B cell (primary cell): ENCODE data around the gene TNNI3. TPM values are rescaled to one million over a fixed set of nuclear protein-coding genes. Genes with fewer than 3 reads are reported as not detected.

Experiments used
- ATAC-seq: fragments of 200-7000 bp; cut with Tn5 transposase; one replicate; pipeline ENCODE4 v1.10.0; 2021; ENCODE audit warnings: low read depth, mild to moderate bottlenecking, moderate number of reproducible peaks, moderate library complexity
- CTCF ChIA-PET: fragments of 350-600 bp; sonication (Branson Sonifier 250); formaldehyde crosslinking; loops from one replicate; lab custom pipeline; 2021; ENCODE audit warnings: antibody characterized with exemption, inconsistent platforms; lab: Charles Lee
- POLR2A ChIA-PET: fragments of 350-600 bp; sonication (Branson Sonifier 250); formaldehyde crosslinking; loops from one replicate; lab custom pipeline; 2021; ENCODE audit warnings: antibody characterized with exemption; lab: Charles Lee
- DNase-seq: peaks from one replicate; pipeline ENCODE4 v3.0.0; 2013
- H2AFZ ChIP-seq: 2 replicates; pipeline ENCODE4 v1.6.1; 2012; ENCODE audit warnings: mild to moderate bottlenecking, low read depth, low read length; ENCODE audit not compliant: insufficient read depth, poor library complexity, severe bottlenecking
- H3K27ac ChIP-seq, 2 donors: 1 replicate in 1 of 2; 2 replicates in 1 of 2; pipeline ENCODE4 v1.5.1; 2012 to 2013; ENCODE audit warnings: low read length in 2 of 2, mild to moderate bottlenecking in 2 of 2, moderate library complexity in 1 of 2
- H3K27me3 ChIP-seq, 4 experiments: fragments of 200-600 bp in 1 of 4; sonication (generic) in 1 of 4; replicated peaks in 1 of 4; 1 replicate in 2 of 4; 2 replicates in 2 of 4; pipeline versions ENCODE4 v1.6.1 to v1.7.0; 2013 to 2016; ENCODE audit warnings: low read length in 3 of 4, mild to moderate bottlenecking in 2 of 4, mixed read lengths in 1 of 4, moderate library complexity in 1 of 4; ENCODE audit not compliant: insufficient read depth in 4 of 4, control insufficient read depth in 3 of 4; ENCODE audit errors: control extremely low read depth in 1 of 4
- H3K36me3 ChIP-seq, 2 experiments: replicated peaks in 1 of 2; 1 replicate in 1 of 2; 2 replicates in 1 of 2; pipeline versions ENCODE4 v1.6.1 to v1.7.1; 2013; ENCODE audit warnings: low read length in 1 of 2; ENCODE audit not compliant: insufficient read depth in 2 of 2, control insufficient read depth in 1 of 2; ENCODE audit errors: control extremely low read depth in 1 of 2, extremely low read depth in 1 of 2
- H3K4me1 ChIP-seq, 2 donors: fragments of 200-600 bp in 1 of 2; sonication (generic) in 1 of 2; 1 replicate in 1 of 2; 2 replicates in 1 of 2; pipeline versions ENCODE4 v1.5.1 to v1.6.1; 2013 to 2017; ENCODE audit warnings: low read length in 2 of 2; ENCODE audit not compliant: control insufficient read depth in 2 of 2, insufficient read depth in 2 of 2
- H3K4me2 ChIP-seq: replicated peaks from 2 replicates; pipeline ENCODE3; 2012; ENCODE audit warnings: mild to moderate bottlenecking, low read depth, low read length; ENCODE audit not compliant: poor library complexity, severe bottlenecking
- H3K4me3 ChIP-seq, 5 experiments: fragments of 200-600 bp in 1 of 5; sonication (generic) in 1 of 5; 1 replicate in 3 of 5; 2 replicates in 2 of 5; pipeline versions ENCODE4 v1.5.1 to v1.7.0; 2011 to 2016; ENCODE audit warnings: low read length in 4 of 5, mild to moderate bottlenecking in 4 of 5, low read depth in 2 of 5, control low read depth in 1 of 5, moderate library complexity in 1 of 5; ENCODE audit not compliant: insufficient read depth in 1 of 5; ENCODE audit errors: control extremely low read depth in 1 of 5, extremely low read depth in 1 of 5
- H3K79me2 ChIP-seq: fragments of 200-600 bp; sonication (generic); one replicate; pipeline ENCODE4 v1.6.0; 2016; ENCODE audit warnings: low read length; ENCODE audit not compliant: control insufficient read depth, insufficient read depth
- H3K9ac ChIP-seq: fragments of 200-600 bp; sonication (generic); 2 replicates; pipeline ENCODE4 v1.6.1; 2017; ENCODE audit warnings: mild to moderate bottlenecking, low read length, moderate library complexity
- H3K9me3 ChIP-seq, 3 donors: one replicate each; pipeline versions ENCODE4 v1.6.1 to v1.7.1; 2013; ENCODE audit warnings: low read length in 2 of 3; ENCODE audit not compliant: control insufficient read depth in 2 of 3, insufficient read depth in 1 of 3; ENCODE audit errors: control extremely low read depth in 1 of 3
- H4K20me1 ChIP-seq: 2 replicates; pipeline ENCODE4 v1.6.0; 2012; ENCODE audit warnings: mild to moderate bottlenecking, low read length; ENCODE audit not compliant: insufficient read depth, control insufficient read depth, poor library complexity, severe bottlenecking
- H3K27ac Mint-ChIP-seq: one replicate; pipeline ENCODE4 v1.8.0; 2021; ENCODE audit warnings: mixed read lengths
- H3K27me3 Mint-ChIP-seq: one replicate; pipeline ENCODE4 v1.8.0; 2021; ENCODE audit warnings: mixed read lengths
- H3K4me1 Mint-ChIP-seq: one replicate; pipeline ENCODE4 v1.8.0; 2021; ENCODE audit warnings: mixed read lengths
- H3K4me3 Mint-ChIP-seq: one replicate; pipeline ENCODE4 v1.8.0; 2021; ENCODE audit warnings: mixed read lengths
- H3K9me3 Mint-ChIP-seq: one replicate; pipeline ENCODE4 v1.8.0; 2022; ENCODE audit warnings: mixed read lengths; ENCODE audit not compliant: insufficient read depth
- EZH2 ChIP-seq: IDR thresholded peaks from 2 replicates; pipeline ENCODE4 v1.6.1; 2012; ENCODE audit warnings: borderline replicate concordance, low read depth, mild to moderate bottlenecking, moderate library complexity, low read length; ENCODE audit not compliant: insufficient read depth, poor library complexity, severe bottlenecking
- WGBS: methylation state at CpG from one replicate; pipeline ENCODE4 v1.1.5; 2013; ENCODE audit warnings: missing lambda C conversion rate; ENCODE audit not compliant: insufficient coverage; 5-methylcytosine and 5-hydroxymethylcytosine counted together
- intact Hi-C: fragments of 100-400 bp; cut with micrococcal nuclease; formaldehyde crosslinking; loops from one replicate; pipeline ENCODE4 v1.10.0; 2022
- polyA plus RNA-seq: library from polyadenylated mRNA; depleted of rRNA; stranded (reverse); fragments of >200 nt; gene quantifications from 2 replicates; pipeline ENCODE4 v1.2.3, GENCODE V29; 2012
- total RNA-seq, 2 donors: library from RNA; stranded (reverse); fragments of 120-200 nt in 1 of 2; gene quantifications; 1 replicate in 1 of 2; 2 replicates in 1 of 2; pipeline versions ENCODE4 v1.2.3 to v1.2.4, GENCODE V29; 2013 to 2022
- TF ChIP-seq, protein P1 (sequence below): fragments of 200-600 bp; IDR thresholded peaks from one replicate; pipeline ENCODE4 v1.8.0; 2022; ENCODE audit warnings: antibody characterized with exemption, mild to moderate bottlenecking

TNNI3 gene
- total and polyA plus RNA-seq, 2 donors (not counting 1 experiment from before 2014, with no cell fraction given), result not detected

- H3K4me1 ChIP-seq, result peaks cover 14 to 19% of the 10 kb centered on the region in 2 donors
- no peak overlapping the region for H2AFZ ChIP-seq
- H3K4me3 Mint-ChIP-seq, result no peak overlapping the region
- no peaks in the 10 kb centered on the region for H3K9me3 Mint-ChIP-seq
- H3K9me3 ChIP-seq, result peaks cover 0 to 43% (median 4%) of the 10 kb centered on the region in 3 donors
- H3K4me2 ChIP-seq, result no peak overlapping the region
- ChIA-PET CTCF (interaction anchor here (0.7 to 2.3 kb wide), 5 partner anchors 18 to 484 kb away, joined by 3 to 18 read pairs (median 3); no protein-coding TSS in a partner anchor), POLR2A (no interaction called here)
- 85% methylated on average over 15 of the region's 18 CpGs for WGBS
- H3K27ac Mint-ChIP-seq, result no peak overlapping the region
- H3K4me1 Mint-ChIP-seq, result peaks cover 14% of the 10 kb centered on the region
- ATAC-seq (no peak), DNase-seq (no peak)
- H3K36me3 ChIP-seq, result no peaks in the 10 kb centered on the region
- TF ChIP-seq, protein P1, sequence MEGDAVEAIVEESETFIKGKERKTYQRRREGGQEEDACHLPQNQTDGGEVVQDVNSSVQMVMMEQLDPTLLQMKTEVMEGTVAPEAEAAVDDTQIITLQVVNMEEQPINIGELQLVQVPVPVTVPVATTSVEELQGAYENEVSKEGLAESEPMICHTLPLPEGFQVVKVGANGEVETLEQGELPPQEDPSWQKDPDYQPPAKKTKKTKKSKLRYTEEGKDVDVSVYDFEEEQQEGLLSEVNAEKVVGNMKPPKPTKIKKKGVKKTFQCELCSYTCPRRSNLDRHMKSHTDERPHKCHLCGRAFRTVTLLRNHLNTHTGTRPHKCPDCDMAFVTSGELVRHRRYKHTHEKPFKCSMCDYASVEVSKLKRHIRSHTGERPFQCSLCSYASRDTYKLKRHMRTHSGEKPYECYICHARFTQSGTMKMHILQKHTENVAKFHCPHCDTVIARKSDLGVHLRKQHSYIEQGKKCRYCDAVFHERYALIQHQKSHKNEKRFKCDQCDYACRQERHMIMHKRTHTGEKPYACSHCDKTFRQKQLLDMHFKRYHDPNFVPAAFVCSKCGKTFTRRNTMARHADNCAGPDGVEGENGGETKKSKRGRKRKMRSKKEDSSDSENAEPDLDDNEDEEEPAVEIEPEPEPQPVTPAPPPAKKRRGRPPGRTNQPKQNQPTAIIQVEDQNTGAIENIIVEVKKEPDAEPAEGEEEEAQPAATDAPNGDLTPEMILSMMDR, result no peak
- no peak for TF ChIP-seq EZH2
- H3K4me3 ChIP-seq, result no peak overlapping the region
- peaks cover 0 to 73% (median 25%) of the 10 kb centered on the region in 4 experiments for H3K27me3 ChIP-seq
- H3K27me3 Mint-ChIP-seq, result peaks cover 52% of the 10 kb centered on the region
- no peak overlapping the region for H3K27ac ChIP-seq
- no peaks in the 10 kb centered on the region for H4K20me1 ChIP-seq
- intact Hi-C loops, result no loop called here
- H3K9ac ChIP-seq, result no peak overlapping the region
- no peaks in the 10 kb centered on the region for H3K79me2 ChIP-seq
Measured at GRCh38 chr19:55158848-55159749, 1.6 kb upstream of the TNNI3 start.

GRCh38 chr19:55158423-55158822 is 891 bp upstream of the TNNI3 start:
- DNase-seq, result no peak
- Mint-ChIP-seq H3K27ac (no peak overlapping the region), H3K4me3 (no peak overlapping the region), H3K9me3 (no peaks in the 10 kb centered on the region), H3K27me3 (peaks cover 46% of the 10 kb centered on the region), H3K4me1 (peaks cover 17% of the 10 kb centered on the region)
- H3K27me3 ChIP-seq, result peaks cover 0 to 71% (median 25%) of the 10 kb centered on the region in 4 experiments
- H3K79me2 ChIP-seq, result no peaks in the 10 kb centered on the region
- H3K9ac ChIP-seq, result no peak overlapping the region
- H3K4me1 ChIP-seq, result peaks cover 14 to 19% of the 10 kb centered on the region in 2 donors
- H4K20me1 ChIP-seq, result no peaks in the 10 kb centered on the region
- peaks cover 0 to 50% (median 4%) of the 10 kb centered on the region in 3 donors for H3K9me3 ChIP-seq
- intact Hi-C loops, result no loop called here
- TF ChIP-seq, protein P1, result no peak
- no peak for TF ChIP-seq EZH2
- no peak overlapping the region for H3K4me2 ChIP-seq
- no peak overlapping the region for H3K4me3 ChIP-seq
- no peak overlapping the region for H2AFZ ChIP-seq
- no peaks in the 10 kb centered on the region for H3K36me3 ChIP-seq
- WGBS, result 79% methylated on average over 4 of the region's 4 CpGs
- POLR2A ChIA-PET, result no interaction called here
- CTCF ChIA-PET, result interaction anchor here (1.5 kb wide), 1 partner anchor 17 kb away, joined by 5 read pairs; no protein-coding TSS in a partner anchor
- no peak for ATAC-seq
- H3K27ac ChIP-seq, result no peak overlapping the region
